LNCAP (cell line): ENCODE data around the gene KRTAP12-3.

ENCODE experiments used
- CTCF ChIP-seq: fragments of 450-650 bp; IDR thresholded peaks from 2 replicates; pipeline ENCODE4 v1.5.1; 2017; ENCODE audit warnings: mild to moderate bottlenecking

Gene KRTAP12-3

DNA sequence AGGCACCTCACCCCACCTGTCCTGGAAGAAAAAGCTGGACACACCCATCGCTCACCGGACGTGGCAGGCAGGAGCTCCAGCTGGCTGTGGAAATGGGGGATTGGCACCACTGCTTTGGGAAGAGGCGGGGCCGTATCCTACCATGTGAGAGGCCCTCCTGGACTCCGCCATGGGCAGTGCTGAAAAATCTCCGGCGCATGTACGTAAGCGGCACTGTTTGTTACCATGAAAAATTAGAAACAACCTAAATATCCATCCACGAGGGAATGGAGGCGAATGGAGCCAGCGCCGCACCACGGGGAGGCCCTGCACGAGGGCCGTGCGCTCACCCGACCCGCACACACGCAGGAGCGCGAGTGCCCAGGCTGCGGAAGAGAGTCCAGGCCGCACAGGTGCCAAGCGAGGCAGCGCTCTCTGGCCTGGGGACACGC lies 42.8 kb upstream of the KRTAP12-3 start:
- no peak for TF ChIP-seq CTCF

DNA sequence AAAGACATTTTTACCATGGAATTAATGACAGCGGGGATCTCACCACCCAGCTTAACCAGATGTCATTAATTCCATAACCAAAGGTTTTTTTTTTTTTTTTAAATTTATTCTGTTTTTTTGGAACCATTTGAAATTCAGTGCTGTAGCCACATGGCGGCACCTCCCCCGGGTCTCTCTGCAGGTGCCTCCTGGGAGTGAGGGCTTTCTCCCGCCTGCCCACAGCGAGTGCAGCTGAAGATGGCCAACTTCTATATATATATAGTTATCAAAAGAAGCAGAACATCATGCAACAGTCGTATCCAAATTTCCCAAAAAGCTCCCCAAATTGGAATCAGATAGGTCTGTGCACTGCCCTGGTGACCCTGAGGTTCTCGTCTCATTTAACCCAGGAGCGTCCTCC lies 42.3 kb upstream of the KRTAP12-3 start:
- no peak for TF ChIP-seq CTCF

GRCh38 chr21:44615911-44616590 lies 41.7 kb upstream of the KRTAP12-3 start:
- no peak for TF ChIP-seq CTCF

- TF ChIP-seq CTCF = no peak
Observed at GRCh38 chr21:44616591-44616926, 41.2 kb upstream of the KRTAP12-3 start.

- no peak for TF ChIP-seq CTCF
Observed at GRCh38 chr21:44617071-44617501, 40.6 kb upstream of the KRTAP12-3 start.

GRCh38 chr21:44618504-44618903 lies 39.2 kb upstream of the KRTAP12-3 start:
- peak; percentile 43 for TF ChIP-seq CTCF

GRCh38 chr21:44618909-44619308 lies 38.8 kb upstream of the KRTAP12-3 start:
- TF ChIP-seq CTCF = no peak

- no peak for TF ChIP-seq CTCF
Observed at GRCh38 chr21:44619886-44620285, 37.8 kb upstream of the KRTAP12-3 start.
